Fibroblast of peridontal ligament (primary cell): ENCODE data around the gene OGFOD2.
A peak's percentile ranks its signal among the peaks of the same experiment; 100 is the strongest.

Experiments used
- DNase-seq: peaks from one replicate; pipeline ENCODE4 v3.0.0-alpha.2; 2010; ENCODE audit errors: extremely low read depth

Gene OGFOD2

GRCh38 chr12:122951979-122952892 lies 22.8 kb upstream of the OGFOD2 start:
- peak; percentile 75 for DNase-seq

GRCh38 chr12:122955156-122955555 lies 19.9 kb upstream of the OGFOD2 start:
- no peak for DNase-seq

- DNase-seq = no peak
These were observed 19.0 kb upstream of the OGFOD2 start for GRCh38 chr12:122956035-122956434.

GRCh38 chr12:122958198-122958888 lies 16.7 kb upstream of the OGFOD2 start:
- DNase-seq = peak; percentile 19

- no peak for DNase-seq
These were observed 15.4 kb upstream of the OGFOD2 start for GRCh38 chr12:122959566-122960192.

- no peak for DNase-seq
These were observed 14.9 kb upstream of the OGFOD2 start for GRCh38 chr12:122960193-122960569.

- DNase-seq = no peak
These were observed 13.3 kb upstream of the OGFOD2 start for GRCh38 chr12:122961531-122962329.

GRCh38 chr12:122963941-122964265 lies 11.1 kb upstream of the OGFOD2 start:
- DNase-seq = no peak

GRCh38 chr12:122964439-122965257 lies 10.4 kb upstream of the OGFOD2 start:
- DNase-seq = no peak

- DNase-seq = no peak
These were observed 9.7 kb upstream of the OGFOD2 start for GRCh38 chr12:122965321-122965751.

- peak; percentile 79 for DNase-seq
These were observed 8.9 kb upstream of the OGFOD2 start, which contains the start of gene ABCB9 for GRCh38 chr12:122965851-122966742. Gene ABCB9, minus strand, starts transcription at chr12:122966463. Its CDS starts 6,228 bp downstream, at chr12:122960235.

- DNase-seq = no peak
These were observed 8.1 kb upstream of the OGFOD2 start for GRCh38 chr12:122966743-122967550.

GRCh38 chr12:122968104-122968503 lies 6.9 kb upstream of the OGFOD2 start:
- DNase-seq = no peak

GRCh38 chr12:122969676-122970075 lies 5.4 kb upstream of the OGFOD2 start:
- no peak for DNase-seq

GRCh38 chr12:122974274-122974891 lies 661 bp upstream of the OGFOD2 start:
- DNase-seq = peak; percentile 98

GRCh38 chr12:122975790-122976647 lies 975 bp downstream of the OGFOD2 start:
- DNase-seq = no peak

GRCh38 chr12:122976648-122976975 lies 1.6 kb downstream of the OGFOD2 start:
- DNase-seq = no peak

- DNase-seq = no peak
These were observed 2.1 kb downstream of the OGFOD2 start for GRCh38 chr12:122977153-122977552.
